Calu3 (cell line): ENCODE data around the gene NLK. TPM values are rescaled to one million over a fixed set of nuclear protein-coding genes. Genes with fewer than 3 reads are reported as not detected.

Experiments used
- BruUV-seq: library from RNA; stranded (reverse); fragments of 400-500 nt; replicated peaks from 2 replicates; lab custom pipeline; 2021; lab: Mats Ljungman, UMichigan
- CTCF ChIA-PET: fragments of 300-600 bp; sonication (Branson Sonifier 250); formaldehyde crosslinking; loops from one replicate; lab custom pipeline; 2022; ENCODE audit warnings: antibody characterized with exemption; lab: Charles Lee
- DNase-seq: peaks from one replicate; pipeline ENCODE4 v3.0.0; 2022
- H3K27ac Mint-ChIP-seq: one replicate; pipeline ENCODE4 v1.8.0; 2022; ENCODE audit warnings: mixed read lengths; ENCODE audit not compliant: unreplicated experiment
- H3K27me3 Mint-ChIP-seq: one replicate; pipeline ENCODE4 v1.8.0; 2022; ENCODE audit warnings: mixed read lengths; ENCODE audit not compliant: unreplicated experiment
- H3K36me3 Mint-ChIP-seq: one replicate; pipeline ENCODE4 v1.8.0; 2022; ENCODE audit warnings: mild to moderate bottlenecking, moderate library complexity, mixed read lengths; ENCODE audit not compliant: insufficient read depth, unreplicated experiment
- H3K4me1 Mint-ChIP-seq: one replicate; pipeline ENCODE4 v1.8.0; 2022; ENCODE audit warnings: mild to moderate bottlenecking, low read depth, mixed read lengths; ENCODE audit not compliant: unreplicated experiment
- H3K4me3 Mint-ChIP-seq: one replicate; pipeline ENCODE4 v1.8.0; 2022; ENCODE audit warnings: mild to moderate bottlenecking, low read depth, moderate library complexity, mixed read lengths; ENCODE audit not compliant: unreplicated experiment
- H3K9me3 Mint-ChIP-seq: one replicate; pipeline ENCODE4 v1.8.0; 2022; ENCODE audit warnings: low read depth, mixed read lengths; ENCODE audit not compliant: unreplicated experiment
- intact Hi-C: fragments of 100-400 bp; cut with micrococcal nuclease; formaldehyde crosslinking; loops from one replicate; pipeline ENCODE4 v1.10.0; 2022; ENCODE audit not compliant: unreplicated experiment
- total RNA-seq: library from RNA; stranded (reverse); gene quantifications from 2 replicates; pipeline ENCODE4 v1.2.3, GENCODE V29; 2022
- TF ChIP-seq, protein P1 (sequence below): fragments of 200-600 bp; IDR thresholded peaks from one replicate; pipeline ENCODE4 v1.8.0; 2022; ENCODE audit warnings: antibody characterized with exemption; ENCODE audit not compliant: unreplicated experiment

Gene NLK
- total RNA-seq, 1 experiment from 2014 or later, result 20.4 TPM

DNA sequence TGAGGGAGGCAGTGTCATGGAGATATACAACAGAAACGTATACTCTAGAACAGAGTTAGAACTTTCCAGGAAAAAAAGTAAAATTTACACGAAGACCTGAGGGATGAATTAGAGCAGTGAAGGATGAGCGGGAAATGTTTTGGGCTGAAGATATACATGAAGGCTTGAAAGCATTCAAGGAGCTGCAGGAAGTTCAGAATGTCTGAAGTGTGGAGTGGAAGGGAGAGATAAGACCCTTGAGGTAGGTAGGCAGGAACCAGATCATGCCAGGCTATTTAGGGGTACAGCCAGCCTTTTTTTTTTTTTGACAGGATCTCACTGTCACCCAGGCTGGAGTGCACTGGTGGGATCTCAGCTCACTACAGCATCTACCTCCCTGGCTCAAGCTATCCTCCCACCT, 3.2 kb upstream of the NLK start:
- Mint-ChIP-seq H3K27me3 (peaks cover 13% of the 10 kb centered on the region), H3K9me3 (no peaks in the 10 kb centered on the region), H3K36me3 (peaks cover 25% of the 10 kb centered on the region), H3K27ac (no peak overlapping the region), H3K4me3 (no peak overlapping the region), H3K4me1 (peaks cover 14% of the 10 kb centered on the region)
- intact Hi-C loops, result no loop called here
- TF ChIP-seq, protein P1, sequence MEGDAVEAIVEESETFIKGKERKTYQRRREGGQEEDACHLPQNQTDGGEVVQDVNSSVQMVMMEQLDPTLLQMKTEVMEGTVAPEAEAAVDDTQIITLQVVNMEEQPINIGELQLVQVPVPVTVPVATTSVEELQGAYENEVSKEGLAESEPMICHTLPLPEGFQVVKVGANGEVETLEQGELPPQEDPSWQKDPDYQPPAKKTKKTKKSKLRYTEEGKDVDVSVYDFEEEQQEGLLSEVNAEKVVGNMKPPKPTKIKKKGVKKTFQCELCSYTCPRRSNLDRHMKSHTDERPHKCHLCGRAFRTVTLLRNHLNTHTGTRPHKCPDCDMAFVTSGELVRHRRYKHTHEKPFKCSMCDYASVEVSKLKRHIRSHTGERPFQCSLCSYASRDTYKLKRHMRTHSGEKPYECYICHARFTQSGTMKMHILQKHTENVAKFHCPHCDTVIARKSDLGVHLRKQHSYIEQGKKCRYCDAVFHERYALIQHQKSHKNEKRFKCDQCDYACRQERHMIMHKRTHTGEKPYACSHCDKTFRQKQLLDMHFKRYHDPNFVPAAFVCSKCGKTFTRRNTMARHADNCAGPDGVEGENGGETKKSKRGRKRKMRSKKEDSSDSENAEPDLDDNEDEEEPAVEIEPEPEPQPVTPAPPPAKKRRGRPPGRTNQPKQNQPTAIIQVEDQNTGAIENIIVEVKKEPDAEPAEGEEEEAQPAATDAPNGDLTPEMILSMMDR, result no peak
- CTCF ChIA-PET, result no interaction called here
- no TSS peak for BruUV-seq
- DNase-seq, result no peak

DNA sequence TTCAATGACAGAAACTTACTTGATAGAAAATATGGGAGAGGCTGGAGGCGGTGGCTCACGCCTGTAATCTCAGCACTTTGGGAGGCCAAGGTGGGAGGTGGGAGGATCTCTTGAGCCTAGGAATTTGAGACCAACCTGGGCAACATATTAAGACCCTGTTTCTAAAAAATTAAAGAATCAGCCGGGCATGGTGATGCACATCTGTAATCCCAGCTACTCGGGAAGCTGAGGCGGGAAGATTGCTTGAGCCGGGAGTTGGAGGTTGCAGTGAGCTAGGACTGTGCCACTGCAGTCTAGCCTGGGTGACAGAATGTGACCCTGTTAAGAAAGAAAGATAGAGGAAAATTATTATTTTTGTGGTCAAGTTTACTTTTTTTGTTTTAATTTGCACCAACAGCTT, 2.1 kb upstream of the NLK start:
- peaks cover 26% of the 10 kb centered on the region for H3K4me1 Mint-ChIP-seq
- CTCF ChIA-PET, result no interaction called here
- TF ChIP-seq, protein P1, result no peak
- peaks cover 25% of the 10 kb centered on the region for H3K36me3 Mint-ChIP-seq
- no TSS peak for BruUV-seq
- peaks cover 13% of the 10 kb centered on the region for H3K27me3 Mint-ChIP-seq
- H3K4me3 Mint-ChIP-seq, result peak overlapping the region; percentile 93
- DNase-seq, result no peak
- intact Hi-C loops, result loop anchor here (5.0 kb wide), 1 partner anchor 48 kb away; no protein-coding TSS in a partner anchor
- no peak overlapping the region for H3K27ac Mint-ChIP-seq
- no peaks in the 10 kb centered on the region for H3K9me3 Mint-ChIP-seq

DNA sequence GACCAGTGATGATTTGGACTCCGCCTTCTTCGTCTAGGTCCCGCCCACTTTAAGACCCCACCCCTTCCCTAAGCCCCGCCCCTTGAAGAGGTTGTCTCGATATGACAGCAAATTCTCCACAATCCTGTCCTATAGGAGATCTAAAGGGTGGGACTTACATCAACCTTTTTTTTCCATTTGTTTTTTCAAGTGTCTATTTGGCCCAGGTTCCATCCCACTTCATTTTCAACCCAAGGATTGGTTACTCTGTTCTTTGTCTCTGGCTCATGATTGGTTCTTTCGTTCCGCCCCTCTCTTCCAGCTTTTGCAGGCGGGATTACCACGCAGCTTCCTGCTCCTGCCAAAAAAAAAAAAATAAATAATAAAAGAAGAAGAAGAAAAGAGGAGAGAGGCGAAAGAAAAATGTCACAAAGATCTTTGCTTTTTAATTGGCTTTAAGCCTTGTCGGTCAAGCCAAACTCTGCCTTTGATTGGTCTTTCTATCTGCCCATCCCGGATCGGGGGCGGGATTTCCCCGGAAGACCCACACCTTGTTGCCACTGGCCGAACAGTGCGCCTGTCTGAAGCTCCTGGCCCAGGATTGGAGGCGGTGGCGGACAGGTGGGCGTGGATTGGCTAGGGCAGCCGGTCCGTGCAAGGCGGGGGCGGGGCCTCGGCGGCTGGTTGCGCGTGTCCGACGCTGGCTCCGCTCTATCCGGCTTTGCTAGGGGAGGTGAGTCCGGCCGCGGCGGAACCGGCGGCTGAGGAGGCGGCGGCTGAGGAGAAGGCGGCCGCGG, 1.2 kb upstream of the NLK start:
- Mint-ChIP-seq H3K4me1 (peaks cover 26% of the 10 kb centered on the region), H3K4me3 (peak overlapping the region; percentile 93), H3K27me3 (peaks cover 13% of the 10 kb centered on the region), H3K36me3 (peaks cover 25% of the 10 kb centered on the region), H3K9me3 (no peaks in the 10 kb centered on the region), H3K27ac (peak overlapping the region; percentile 98)
- CTCF ChIA-PET, result interaction anchor here (0.6 to 1.3 kb wide), 8 partner anchors 13 to 379 kb away, joined by 3 to 7 read pairs (median 6); partner anchors contain the start of gene LYRM9
- no TSS peak for BruUV-seq
- TF ChIP-seq, protein P1, result no peak
- intact Hi-C loops, result loop anchor here (5.0 kb wide), 1 partner anchor 49 kb away; no protein-coding TSS in a partner anchor
- peak; percentile 99 for DNase-seq

DNA sequence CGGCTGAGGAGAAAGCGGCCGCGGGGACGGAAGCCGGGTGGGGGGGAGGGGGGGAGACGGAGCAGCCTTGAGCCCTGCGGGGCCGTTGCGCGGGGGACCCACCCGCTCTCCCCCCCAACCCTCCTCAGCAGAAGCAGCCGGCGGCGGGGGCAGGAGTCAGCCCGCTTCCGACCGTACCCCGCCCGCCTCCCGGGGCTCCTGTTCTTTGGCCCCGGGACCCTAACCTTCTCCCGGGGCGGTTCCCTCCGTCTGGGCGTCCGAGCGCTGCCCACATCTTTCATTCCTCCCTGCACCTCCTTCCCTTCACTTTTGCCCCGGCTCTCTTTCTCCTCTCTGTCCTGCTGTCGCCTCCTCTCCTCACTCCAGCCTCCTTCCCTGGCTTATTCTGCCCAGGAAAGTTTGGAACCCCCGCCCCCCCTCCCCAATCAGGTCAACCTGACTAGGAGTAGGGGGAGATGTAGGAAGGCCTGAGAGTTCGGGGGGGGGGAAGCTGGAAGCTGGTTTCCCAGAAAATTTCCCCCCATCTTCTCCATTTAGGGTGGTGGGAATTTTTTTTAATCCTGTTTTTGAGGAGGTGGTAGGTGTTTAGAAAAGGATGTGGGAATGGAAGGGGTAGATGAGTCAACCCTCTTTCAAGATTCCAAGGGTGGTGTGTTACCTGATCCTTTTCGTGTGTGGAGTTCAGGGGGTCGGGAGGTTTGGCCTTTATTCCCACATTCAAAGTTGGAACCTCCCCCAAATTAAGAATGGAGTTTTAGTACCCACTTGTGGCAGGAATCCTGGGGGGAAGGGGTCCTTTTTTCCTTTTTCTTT, 427 bp upstream of the NLK start:
- Mint-ChIP-seq H3K27ac (peak overlapping the region; percentile 98), H3K9me3 (no peaks in the 10 kb centered on the region), H3K4me1 (peaks cover 26% of the 10 kb centered on the region), H3K4me3 (peak overlapping the region; percentile 93), H3K36me3 (peaks cover 25% of the 10 kb centered on the region), H3K27me3 (peaks cover 13% of the 10 kb centered on the region)
- DNase-seq, result no peak
- no TSS peak for BruUV-seq
- TF ChIP-seq, protein P1, result no peak
- intact Hi-C loops, result loop anchor here (5.0 kb wide), 1 partner anchor 50 kb away; no protein-coding TSS in a partner anchor
- CTCF ChIA-PET, result interaction anchor here (0.6 to 1.3 kb wide), 7 partner anchors 12 to 378 kb away, joined by 3 to 7 read pairs (median 5); partner anchors contain the start of gene LYRM9
